ENCODE data around the gene IL1RAPL1.

The IL1RAPL1 gene

GRCh38 chrX:29653721-29654120 lies 1066.5 kb downstream of the IL1RAPL1 start:
- Mint-ChIP-seq H3K27me3 (no peaks in the 10 kb centered on the region), H3K4me3 (no peak overlapping the region), H3K4me1 (ENCODE audit: low read depth) (no peaks in the 10 kb centered on the region), H3K36me3 (no peaks in the 10 kb centered on the region), H3K27ac (no peak overlapping the region), H3K9me3 (ENCODE audit: low read depth) (no peaks in the 10 kb centered on the region)

GRCh38 chrX:29659911-29660310 lies 1072.7 kb downstream of the IL1RAPL1 start:
- no peaks in the 10 kb centered on the region for H3K36me3 Mint-ChIP-seq
- H3K4me1 Mint-ChIP-seq (ENCODE audit: low read depth): no peaks in the 10 kb centered on the region
- H3K9me3 Mint-ChIP-seq (ENCODE audit: low read depth): no peaks in the 10 kb centered on the region
- H3K4me3 Mint-ChIP-seq: no peak overlapping the region
- no peak overlapping the region for H3K27ac Mint-ChIP-seq
- no peaks in the 10 kb centered on the region for H3K27me3 Mint-ChIP-seq

GRCh38 chrX:29661290-29661689 lies 1074.0 kb downstream of the IL1RAPL1 start:
- H3K27ac Mint-ChIP-seq: no peak overlapping the region
- no peaks in the 10 kb centered on the region for H3K27me3 Mint-ChIP-seq
- no peaks in the 10 kb centered on the region for H3K9me3 Mint-ChIP-seq (ENCODE audit: low read depth)
- H3K4me3 Mint-ChIP-seq: no peak overlapping the region
- H3K36me3 Mint-ChIP-seq: no peaks in the 10 kb centered on the region
- no peaks in the 10 kb centered on the region for H3K4me1 Mint-ChIP-seq (ENCODE audit: low read depth)

GRCh38 chrX:29662101-29662500 lies 1074.9 kb downstream of the IL1RAPL1 start:
- no peaks in the 10 kb centered on the region for H3K9me3 Mint-ChIP-seq (ENCODE audit: low read depth)
- H3K27ac Mint-ChIP-seq: no peak overlapping the region
- H3K36me3 Mint-ChIP-seq: no peaks in the 10 kb centered on the region
- H3K27me3 Mint-ChIP-seq: no peaks in the 10 kb centered on the region
- H3K4me3 Mint-ChIP-seq: no peak overlapping the region
- H3K4me1 Mint-ChIP-seq (ENCODE audit: low read depth): no peaks in the 10 kb centered on the region

- Mint-ChIP-seq H3K4me3 (no peak overlapping the region), H3K9me3 (ENCODE audit: low read depth) (no peaks in the 10 kb centered on the region), H3K27ac (no peak overlapping the region), H3K27me3 (no peaks in the 10 kb centered on the region), H3K36me3 (no peaks in the 10 kb centered on the region), H3K4me1 (ENCODE audit: low read depth) (no peaks in the 10 kb centered on the region)
Measured at GRCh38 chrX:29662759-29663503, 1075.7 kb downstream of the IL1RAPL1 start.

GRCh38 chrX:29665532-29665931 lies 1078.3 kb downstream of the IL1RAPL1 start:
- H3K9me3 Mint-ChIP-seq (ENCODE audit: low read depth): no peaks in the 10 kb centered on the region
- H3K27me3 Mint-ChIP-seq: no peaks in the 10 kb centered on the region
- H3K36me3 Mint-ChIP-seq: no peaks in the 10 kb centered on the region
- no peak overlapping the region for H3K4me3 Mint-ChIP-seq
- H3K27ac Mint-ChIP-seq: no peak overlapping the region
- no peaks in the 10 kb centered on the region for H3K4me1 Mint-ChIP-seq (ENCODE audit: low read depth)

- Mint-ChIP-seq H3K27me3 (no peaks in the 10 kb centered on the region), H3K9me3 (ENCODE audit: low read depth) (no peaks in the 10 kb centered on the region), H3K36me3 (no peaks in the 10 kb centered on the region), H3K4me1 (ENCODE audit: low read depth) (no peaks in the 10 kb centered on the region), H3K27ac (no peak overlapping the region), H3K4me3 (no peak overlapping the region)
Measured at GRCh38 chrX:29666366-29666765, 1079.1 kb downstream of the IL1RAPL1 start.

- H3K4me1 Mint-ChIP-seq (ENCODE audit: low read depth): no peaks in the 10 kb centered on the region
- no peak overlapping the region for H3K27ac Mint-ChIP-seq
- no peak overlapping the region for H3K4me3 Mint-ChIP-seq
- no peaks in the 10 kb centered on the region for H3K9me3 Mint-ChIP-seq (ENCODE audit: low read depth)
- H3K27me3 Mint-ChIP-seq: no peaks in the 10 kb centered on the region
- H3K36me3 Mint-ChIP-seq: no peaks in the 10 kb centered on the region
Measured at GRCh38 chrX:29671421-29671820, 1084.2 kb downstream of the IL1RAPL1 start.

- H3K27ac Mint-ChIP-seq: no peak overlapping the region
- H3K4me3 Mint-ChIP-seq: no peak overlapping the region
- no peaks in the 10 kb centered on the region for H3K27me3 Mint-ChIP-seq
- no peaks in the 10 kb centered on the region for H3K36me3 Mint-ChIP-seq
- no peaks in the 10 kb centered on the region for H3K9me3 Mint-ChIP-seq (ENCODE audit: low read depth)
- H3K4me1 Mint-ChIP-seq (ENCODE audit: low read depth): no peaks in the 10 kb centered on the region
Measured at GRCh38 chrX:29687687-29688086, 1100.4 kb downstream of the IL1RAPL1 start.

- H3K36me3 Mint-ChIP-seq: no peaks in the 10 kb centered on the region
- no peaks in the 10 kb centered on the region for H3K9me3 Mint-ChIP-seq (ENCODE audit: low read depth)
- no peak overlapping the region for H3K27ac Mint-ChIP-seq
- H3K27me3 Mint-ChIP-seq: no peaks in the 10 kb centered on the region
- no peaks in the 10 kb centered on the region for H3K4me1 Mint-ChIP-seq (ENCODE audit: low read depth)
- no peak overlapping the region for H3K4me3 Mint-ChIP-seq
Measured at GRCh38 chrX:29690061-29690460, 1102.8 kb downstream of the IL1RAPL1 start.

- no peak overlapping the region for H3K4me3 Mint-ChIP-seq
- H3K27me3 Mint-ChIP-seq: no peaks in the 10 kb centered on the region
- H3K4me1 Mint-ChIP-seq (ENCODE audit: low read depth): no peaks in the 10 kb centered on the region
- H3K9me3 Mint-ChIP-seq (ENCODE audit: low read depth): no peaks in the 10 kb centered on the region
- H3K27ac Mint-ChIP-seq: no peak overlapping the region
- no peaks in the 10 kb centered on the region for H3K36me3 Mint-ChIP-seq
Measured at GRCh38 chrX:29691044-29691443, 1103.8 kb downstream of the IL1RAPL1 start.

GRCh38 chrX:29693912-29694311 lies 1106.7 kb downstream of the IL1RAPL1 start:
- no peaks in the 10 kb centered on the region for H3K27me3 Mint-ChIP-seq
- H3K4me1 Mint-ChIP-seq (ENCODE audit: low read depth): no peaks in the 10 kb centered on the region
- H3K4me3 Mint-ChIP-seq: no peak overlapping the region
- H3K27ac Mint-ChIP-seq: no peak overlapping the region
- no peaks in the 10 kb centered on the region for H3K36me3 Mint-ChIP-seq
- no peaks in the 10 kb centered on the region for H3K9me3 Mint-ChIP-seq (ENCODE audit: low read depth)

- no peak overlapping the region for H3K4me3 Mint-ChIP-seq
- no peaks in the 10 kb centered on the region for H3K36me3 Mint-ChIP-seq
- H3K9me3 Mint-ChIP-seq (ENCODE audit: low read depth): no peaks in the 10 kb centered on the region
- no peaks in the 10 kb centered on the region for H3K4me1 Mint-ChIP-seq (ENCODE audit: low read depth)
- H3K27ac Mint-ChIP-seq: no peak overlapping the region
- no peaks in the 10 kb centered on the region for H3K27me3 Mint-ChIP-seq
Measured at GRCh38 chrX:29699239-29699638, 1112.0 kb downstream of the IL1RAPL1 start.

GRCh38 chrX:29707088-29707487 lies 1119.8 kb downstream of the IL1RAPL1 start:
- H3K36me3 Mint-ChIP-seq: no peaks in the 10 kb centered on the region
- no peak overlapping the region for H3K4me3 Mint-ChIP-seq
- H3K27ac Mint-ChIP-seq: no peak overlapping the region
- H3K27me3 Mint-ChIP-seq: no peaks in the 10 kb centered on the region
- peaks cover 4% of the 10 kb centered on the region for H3K9me3 Mint-ChIP-seq (ENCODE audit: low read depth)
- H3K4me1 Mint-ChIP-seq (ENCODE audit: low read depth): no peaks in the 10 kb centered on the region

- Mint-ChIP-seq H3K9me3 (ENCODE audit: low read depth) (no peaks in the 10 kb centered on the region), H3K27me3 (no peaks in the 10 kb centered on the region), H3K36me3 (no peaks in the 10 kb centered on the region), H3K4me3 (no peak overlapping the region), H3K27ac (no peak overlapping the region), H3K4me1 (ENCODE audit: low read depth) (no peaks in the 10 kb centered on the region)
Measured at GRCh38 chrX:29721152-29721551, 1133.9 kb downstream of the IL1RAPL1 start.

GRCh38 chrX:29724316-29724715 lies 1137.1 kb downstream of the IL1RAPL1 start:
- Mint-ChIP-seq H3K4me3 (no peak overlapping the region), H3K36me3 (no peaks in the 10 kb centered on the region), H3K9me3 (ENCODE audit: low read depth) (no peaks in the 10 kb centered on the region), H3K27me3 (no peaks in the 10 kb centered on the region), H3K4me1 (ENCODE audit: low read depth) (no peaks in the 10 kb centered on the region), H3K27ac (no peak overlapping the region)
